HCT116 (cell line): ENCODE results near the gene PHC1. TPM values are rescaled to one million over a fixed set of nuclear protein-coding genes. Genes with fewer than 3 reads are reported as not detected.

Experiments
- ATAC-seq: fragments of 200-7000 bp; cut with Tn5 transposase; 2 replicates; pipeline ENCODE4 v1.9.1; 2020; ENCODE audit warnings: mild to moderate bottlenecking, moderate library complexity
- BruUV-seq: library from RNA; stranded (reverse); fragments of 400-500 nt; replicated peaks from 2 replicates; lab custom pipeline; 2021; lab: Mats Ljungman, UMichigan
- CTCF ChIA-PET: fragments of 300-600 bp; sonication (Branson Sonifier 250); formaldehyde crosslinking; loops from one replicate; lab custom pipeline; 2021; ENCODE audit warnings: antibody characterized with exemption; lab: Charles Lee
- POLR2A ChIA-PET: fragments of 300-600, 350-600 bp; sonication (Branson Sonifier 250); formaldehyde crosslinking; loops from one replicate; lab custom pipeline; 2021; ENCODE audit warnings: antibody characterized with exemption; lab: Charles Lee
- RAD21 ChIA-PET, 2 experiments: fragments of 300-600 bp; sonication (Branson Sonifier 250); formaldehyde crosslinking; loops; one replicate each; lab custom pipeline; 2023; ENCODE audit warnings: low total read pairs in 2 of 2; ENCODE audit not compliant: uncharacterized antibody in 2 of 2, unreplicated experiment in 2 of 2, low non-redundant PET in 1 of 2; lab: Charles Lee
- DNase-seq: peaks from one replicate; pipeline ENCODE4 v3.0.0-alpha.2; 2010; ENCODE audit warnings: low read depth, low spot score
- H2AFZ ChIP-seq: fragments of 200-600 bp; shearing (Covaris generic), sonication (generic); 2 replicates; pipeline ENCODE4 v1.6.1; 2017; ENCODE audit warnings: low read depth, mixed run types, mixed read lengths, antibody characterized with exemption, low read length; ENCODE audit not compliant: poor library complexity, severe bottlenecking
- H3K27ac ChIP-seq: 2 replicates; pipeline ENCODE4 v1.5.1; 2012; ENCODE audit warnings: low read depth, low read length
- H3K27me3 ChIP-seq: fragments of 200-600 bp; sonication (generic); 2 replicates; pipeline ENCODE4 v1.6.1; 2016; ENCODE audit warnings: mixed run types, low read length, mixed read lengths; ENCODE audit not compliant: insufficient read depth
- H3K36me3 ChIP-seq, 2 experiments: fragments of 200-500 bp in 1 of 2; fragments of 200-600 bp in 1 of 2; sonication (Bioruptor generic) in 1 of 2; sonication (generic) in 1 of 2; 2 replicates each; pipeline versions ENCODE4 v1.5.1 to v1.6.1; 2014 to 2016; ENCODE audit warnings: low read length in 2 of 2, inconsistent platforms in 1 of 2, mixed read lengths in 1 of 2, mixed run types in 1 of 2; ENCODE audit not compliant: insufficient read depth in 2 of 2, control insufficient read depth in 1 of 2
- H3K4me1 ChIP-seq, 2 experiments: fragments of 200-600 bp in 1 of 2; sonication (generic) in 1 of 2; 2 replicates each; pipeline versions ENCODE4 v1.5.1 to v1.6.1; 2012 to 2017; ENCODE audit warnings: low read length in 2 of 2, inconsistent platforms in 1 of 2, mild to moderate bottlenecking in 1 of 2, mixed read lengths in 1 of 2, mixed run types in 1 of 2, moderate library complexity in 1 of 2; ENCODE audit not compliant: insufficient read depth in 2 of 2, control insufficient read depth in 1 of 2
- H3K4me2 ChIP-seq: fragments of 200-600 bp; sonication (generic); 2 replicates; pipeline ENCODE4 v1.6.1; 2017; ENCODE audit warnings: mixed run types, low read length, mixed read lengths
- H3K4me3 ChIP-seq, 2 experiments: fragments of 200-600 bp in 1 of 2; sonication (generic) in 1 of 2; replicated peaks in 1 of 2; 2 replicates each; pipeline ENCODE4 v1.5.1; 2011 to 2016; ENCODE audit warnings: low read length in 2 of 2, control low read depth in 1 of 2, low read depth in 1 of 2, mild to moderate bottlenecking in 1 of 2, mixed read lengths in 1 of 2, mixed run types in 1 of 2
- H3K79me2 ChIP-seq: fragments of 200-600 bp; sonication (generic); 2 replicates; pipeline ENCODE4 v1.6.1; 2017; ENCODE audit warnings: mild to moderate bottlenecking, mixed run types, low read length, moderate library complexity, mixed read lengths; ENCODE audit not compliant: insufficient read depth
- H3K9ac ChIP-seq: fragments of 200-600 bp; sonication (generic); 2 replicates; pipeline ENCODE4 v1.6.1; 2016; ENCODE audit warnings: low read length, mixed read lengths
- H3K9me2 ChIP-seq: fragments of 200-600 bp; sonication (generic), shearing (Covaris generic); 2 replicates; pipeline ENCODE4 v1.6.1; 2017; ENCODE audit warnings: mixed run types, mild to moderate bottlenecking, moderate library complexity; ENCODE audit not compliant: insufficient read depth
- H3K9me3 ChIP-seq, 2 experiments: fragments of 200-500 bp in 1 of 2; fragments of 200-600 bp in 1 of 2; sonication (Bioruptor generic) in 1 of 2; sonication (generic) in 1 of 2; 2 replicates each; pipeline ENCODE4 v1.6.1; 2014 to 2017; ENCODE audit warnings: low read length in 2 of 2, mixed read lengths in 2 of 2, inconsistent platforms in 1 of 2, low read depth in 1 of 2, mild to moderate bottlenecking in 1 of 2, mixed run types in 1 of 2, moderate library complexity in 1 of 2; ENCODE audit not compliant: control insufficient read depth in 1 of 2, insufficient read depth in 1 of 2
- H4K20me1 ChIP-seq: fragments of 200-600 bp; sonication (generic), shearing (Covaris generic); 2 replicates; pipeline ENCODE4 v1.6.1; 2017; ENCODE audit warnings: mixed run types, mild to moderate bottlenecking, moderate library complexity; ENCODE audit not compliant: insufficient read depth
- ATF3 ChIP-seq: IDR thresholded peaks from 2 replicates; pipeline ENCODE4 v1.6.1; 2012
- CBX3 ChIP-seq: IDR thresholded peaks from 2 replicates; pipeline ENCODE4 v1.6.1; 2012; ENCODE audit warnings: low read depth
- CEBPB ChIP-seq: IDR thresholded peaks from 2 replicates; pipeline ENCODE4 v1.6.1; 2012; ENCODE audit warnings: low read depth
- EGR1 ChIP-seq: IDR thresholded peaks from 2 replicates; pipeline ENCODE4 v1.6.1; 2012; ENCODE audit warnings: low read depth
- ELF1 ChIP-seq: IDR thresholded peaks from 2 replicates; pipeline ENCODE4 v1.6.1; 2012; ENCODE audit warnings: low read depth, borderline replicate concordance
- EZH2 ChIP-seq: fragments of 200-600 bp; sonication (generic); IDR thresholded peaks from 2 replicates; pipeline ENCODE4 v1.6.1; 2017; ENCODE audit warnings: antibody characterized with exemption, mixed run types
- EZH2phosphoT487 ChIP-seq: fragments of 200-600 bp; IDR thresholded peaks from 2 replicates; pipeline ENCODE4 v1.6.1; 2018; ENCODE audit warnings: antibody characterized with exemption, borderline replicate concordance
- POLR2A ChIP-seq: IDR thresholded peaks from 2 replicates; pipeline ENCODE4 v1.7.0; 2011; ENCODE audit warnings: borderline replicate concordance; ENCODE audit not compliant: insufficient read depth, insufficient read length; ENCODE audit errors: extremely low read depth
- REST ChIP-seq: IDR thresholded peaks from 2 replicates; pipeline ENCODE4 v1.6.1; 2012; ENCODE audit warnings: low read depth
- SIN3A ChIP-seq: IDR thresholded peaks from 2 replicates; pipeline ENCODE4 v1.6.1; 2012; ENCODE audit warnings: low read depth
- SP1 ChIP-seq: IDR thresholded peaks from 2 replicates; pipeline ENCODE4 v1.6.1; 2012; ENCODE audit warnings: low read depth
- TCF7L2 ChIP-seq: IDR thresholded peaks from 2 replicates; pipeline ENCODE4 v1.7.0; 2011; ENCODE audit warnings: borderline replicate concordance, inconsistent platforms; ENCODE audit not compliant: insufficient read depth, insufficient read length; ENCODE audit errors: extremely low read depth
- YY1 ChIP-seq: IDR thresholded peaks from 2 replicates; pipeline ENCODE4 v1.6.1; 2011; ENCODE audit warnings: low read length, low read depth, moderate library complexity, mild to moderate bottlenecking; ENCODE audit not compliant: insufficient replicate concordance; ENCODE audit errors: extremely low read depth
- ZBTB33 ChIP-seq: IDR thresholded peaks from 2 replicates; pipeline ENCODE4 v1.6.1; 2011; ENCODE audit warnings: mild to moderate bottlenecking, low read length, moderate library complexity; ENCODE audit not compliant: insufficient replicate concordance; ENCODE audit errors: extremely low read depth
- ZFX ChIP-seq: fragments of 450-650 bp; IDR thresholded peaks from 2 replicates; pipeline ENCODE4 v1.6.1; 2017
- ZNF274 ChIP-seq: fragments of 200-500 bp; sonication (Bioruptor generic); IDR thresholded peaks from 2 replicates; pipeline ENCODE4 v1.6.1; 2014; ENCODE audit warnings: mild to moderate bottlenecking, low read depth, low read length, inconsistent platforms
- intact Hi-C: fragments of 100-400 bp; cut with micrococcal nuclease; formaldehyde crosslinking; loops from 2 replicates; pipeline ENCODE4 v1.10.0; 2022
- total RNA-seq: library from RNA; stranded (reverse); gene quantifications from one replicate; pipeline ENCODE4 v1.2.1, GENCODE V29; 2021; ENCODE audit not compliant: unreplicated experiment

Gene PHC1
- total RNA-seq, 1 experiment from 2014 or later = 22.8 TPM

- no peak for TF ChIP-seq SP1
- TF ChIP-seq ZNF274 = no peak
- no peak for TF ChIP-seq EGR1
- no peak for TF ChIP-seq CBX3
- TF ChIP-seq ELF1 = no peak
- TF ChIP-seq CEBPB = no peak
- TF ChIP-seq REST = no peak
- TF ChIP-seq TCF7L2 = no peak
- no peak for TF ChIP-seq YY1
- no peak for TF ChIP-seq ATF3
- no peak for TF ChIP-seq EZH2
- TF ChIP-seq POLR2A = no peak
- no peak for TF ChIP-seq EZH2phosphoT487
- no peak for TF ChIP-seq SIN3A
- TF ChIP-seq ZFX = no peak
- TF ChIP-seq ZBTB33 = no peak
- H3K27me3 ChIP-seq = no peaks in the 10 kb centered on the region
- intact Hi-C loops = no loop called here
- no peak overlapping the region for H3K4me3 ChIP-seq
- ChIA-PET POLR2A (no interaction called here), RAD21 (no interaction called here), CTCF (no interaction called here)
- no peak for ATAC-seq
- no peaks in the 10 kb centered on the region for H3K4me1 ChIP-seq
- DNase-seq = no peak
- H3K9me2 ChIP-seq = no peaks in the 10 kb centered on the region
- no peak overlapping the region for H3K9ac ChIP-seq
- no peaks in the 10 kb centered on the region for H3K36me3 ChIP-seq
- no peak overlapping the region for H3K4me2 ChIP-seq
- H3K9me3 ChIP-seq = peaks cover 0 to 5% of the 10 kb centered on the region in 2 experiments; a peak in 1 of 4 replicates
- H3K27ac ChIP-seq = no peak overlapping the region
- H4K20me1 ChIP-seq = no peaks in the 10 kb centered on the region
- no peak overlapping the region for H2AFZ ChIP-seq
- no peaks in the 10 kb centered on the region for H3K79me2 ChIP-seq
- BruUV-seq = no TSS peak
Measured at GRCh38 chr12:8960176-8960575, 45.9 kb downstream of the PHC1 start.
